Stimulated activated naive CD8-positive, alpha-beta T cell treated with anti-CD3 and anti-CD28 coated beads, Interleukin-15, Interleukin-2, amounts not matched to agents 100 ng/mL and 50 ng/mL, for 24 hours (primary cell): ENCODE results near the gene SAP25.
"Not testable (repeated sequence)": the region's sequence is repeated elsewhere in the genome, so short reads cannot be mapped to it uniquely, and the experiment has no call there.

ENCODE experiments used
- H3K27ac Mint-ChIP-seq: one replicate; pipeline ENCODE4 v1.8.0; 2021; ENCODE audit warnings: mild to moderate bottlenecking, mixed read lengths
- H3K27me3 Mint-ChIP-seq: one replicate; pipeline ENCODE4 v1.8.0; 2021; ENCODE audit warnings: mixed read lengths
- H3K36me3 Mint-ChIP-seq: one replicate; pipeline ENCODE4 v1.8.0; 2021; ENCODE audit warnings: low read depth, mixed read lengths
- H3K4me1 Mint-ChIP-seq: one replicate; pipeline ENCODE4 v1.8.0; 2021; ENCODE audit warnings: low read depth, mixed read lengths
- H3K4me3 Mint-ChIP-seq: one replicate; pipeline ENCODE4 v1.8.0; 2021; ENCODE audit warnings: mild to moderate bottlenecking, mixed read lengths
- H3K9me3 Mint-ChIP-seq: one replicate; pipeline ENCODE4 v1.8.0; 2021; ENCODE audit warnings: mixed read lengths

Gene SAP25

GRCh38 chr7:100572949-100573675 lies 588 bp downstream of the SAP25 start:
- peaks cover 13% of the 10 kb centered on the region for H3K36me3 Mint-ChIP-seq
- no peaks in the 10 kb centered on the region for H3K9me3 Mint-ChIP-seq
- H3K4me3 Mint-ChIP-seq = no peak overlapping the region
- no peaks in the 10 kb centered on the region for H3K27me3 Mint-ChIP-seq
- H3K4me1 Mint-ChIP-seq = peaks cover 31% of the 10 kb centered on the region
- H3K27ac Mint-ChIP-seq = no peak overlapping the region

GRCh38 chr7:100572281-100572948 lies 1.3 kb downstream of the SAP25 start:
- peaks cover 37% of the 10 kb centered on the region for H3K4me1 Mint-ChIP-seq

DNA sequence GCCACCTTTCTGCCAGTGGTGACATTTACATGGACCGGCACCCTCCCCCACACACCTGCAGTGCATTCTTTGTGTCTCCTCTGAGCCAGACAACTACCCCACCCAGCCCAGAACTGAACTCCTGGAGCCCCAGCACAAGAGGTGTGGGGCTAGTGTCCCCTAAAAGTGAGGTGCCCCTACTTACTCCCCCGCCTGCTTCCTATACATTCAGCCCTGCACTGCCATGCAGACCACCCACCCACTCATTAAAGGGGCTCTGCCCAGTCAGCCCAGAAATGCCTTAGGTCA lies 1.9 kb downstream of the SAP25 start:
- Mint-ChIP-seq H3K4me3 (no peak overlapping the region), H3K4me1 (peaks cover 37% of the 10 kb centered on the region), H3K36me3 (peaks cover 13% of the 10 kb centered on the region), H3K27ac (no peak overlapping the region), H3K9me3 (no peaks in the 10 kb centered on the region), H3K27me3 (no peaks in the 10 kb centered on the region)

More at GRCh38 chr7:100572281-100572948, 1.3 kb downstream of the SAP25 start:
- Mint-ChIP-seq H3K4me3 (no peak overlapping the region), H3K36me3 (peaks cover 13% of the 10 kb centered on the region), H3K27ac (no peak overlapping the region), H3K9me3 (no peaks in the 10 kb centered on the region), H3K27me3 (no peaks in the 10 kb centered on the region)

- H3K36me3 Mint-ChIP-seq = peaks cover 9% of the 10 kb centered on the region
- peaks cover 37% of the 10 kb centered on the region for H3K4me1 Mint-ChIP-seq
- H3K4me3 Mint-ChIP-seq = no peak overlapping the region
- no peak overlapping the region for H3K27ac Mint-ChIP-seq
- H3K27me3 Mint-ChIP-seq = no peaks in the 10 kb centered on the region
- no peaks in the 10 kb centered on the region for H3K9me3 Mint-ChIP-seq
Measured at GRCh38 chr7:100570954-100571828, 2.5 kb downstream of the SAP25 start.

GRCh38 chr7:100568896-100569844 lies 4.5 kb downstream of the SAP25 start:
- H3K27me3 Mint-ChIP-seq = no peaks in the 10 kb centered on the region
- peaks cover 38% of the 10 kb centered on the region for H3K4me1 Mint-ChIP-seq

DNA sequence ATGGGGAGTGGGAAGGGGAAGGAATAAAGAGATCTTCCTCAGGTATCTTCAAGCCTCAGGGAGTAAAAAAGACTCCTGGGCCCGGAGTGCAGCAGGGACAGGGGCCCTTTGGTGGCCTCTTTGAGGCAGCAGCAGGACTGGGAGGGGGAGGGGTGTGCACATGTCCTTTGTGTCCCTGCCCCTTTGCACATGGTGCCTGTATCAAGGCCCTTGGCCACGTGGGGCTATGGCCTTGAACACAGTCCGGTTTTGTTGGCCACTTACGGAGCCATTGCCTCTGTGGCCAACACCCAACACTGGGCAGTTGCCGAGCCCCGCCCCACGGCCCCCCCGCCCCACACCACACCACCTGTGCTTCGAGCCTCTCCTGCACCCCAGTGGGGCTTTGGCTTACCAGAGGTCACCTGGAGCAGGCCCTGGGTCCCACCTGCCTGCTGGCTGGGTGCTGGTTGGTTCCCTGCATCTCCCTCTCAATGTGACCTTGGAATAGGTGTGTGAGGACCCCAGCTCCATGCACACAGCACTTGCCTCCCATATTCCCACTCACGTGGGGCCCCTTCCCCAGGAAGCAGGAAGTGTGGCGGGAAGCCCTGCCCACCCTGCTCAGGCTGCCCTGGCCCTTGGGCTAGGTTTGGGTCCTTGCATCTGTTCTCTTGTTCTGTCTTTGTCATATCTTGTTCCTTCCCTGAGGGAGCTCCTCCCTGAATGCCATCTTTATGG lies 5.4 kb downstream of the SAP25 start:
- Mint-ChIP-seq H3K4me3 (no peak overlapping the region), H3K27me3 (no peaks in the 10 kb centered on the region), H3K36me3 (peaks cover 9% of the 10 kb centered on the region), H3K27ac (peak overlapping the region; percentile 70), H3K9me3 (no peaks in the 10 kb centered on the region), H3K4me1 (peaks cover 43% of the 10 kb centered on the region)

More at GRCh38 chr7:100568896-100569844, 4.5 kb downstream of the SAP25 start:
- Mint-ChIP-seq H3K36me3 (peaks cover 3% of the 10 kb centered on the region), H3K4me3 (peak overlapping the region; percentile 24), H3K9me3 (no peaks in the 10 kb centered on the region), H3K27ac (peak overlapping the region; percentile 57)

- Mint-ChIP-seq H3K9me3 (no peaks in the 10 kb centered on the region), H3K27me3 (no peaks in the 10 kb centered on the region), H3K36me3 (peaks cover 15% of the 10 kb centered on the region), H3K4me1 (peaks cover 43% of the 10 kb centered on the region), H3K4me3 (no peak overlapping the region), H3K27ac (peak overlapping the region; percentile 70)
Measured at GRCh38 chr7:100567751-100568175, 5.9 kb downstream of the SAP25 start.

GRCh38 chr7:100567031-100567730 lies 6.5 kb downstream of the SAP25 start:
- no peaks in the 10 kb centered on the region for H3K9me3 Mint-ChIP-seq
- no peak overlapping the region for H3K27ac Mint-ChIP-seq
- no peaks in the 10 kb centered on the region for H3K27me3 Mint-ChIP-seq
- peaks cover 43% of the 10 kb centered on the region for H3K4me1 Mint-ChIP-seq
- H3K4me3 Mint-ChIP-seq = no peak overlapping the region
- H3K36me3 Mint-ChIP-seq = peaks cover 20% of the 10 kb centered on the region

GRCh38 chr7:100566018-100566531 lies 7.6 kb downstream of the SAP25 start:
- no peaks in the 10 kb centered on the region for H3K9me3 Mint-ChIP-seq

DNA sequence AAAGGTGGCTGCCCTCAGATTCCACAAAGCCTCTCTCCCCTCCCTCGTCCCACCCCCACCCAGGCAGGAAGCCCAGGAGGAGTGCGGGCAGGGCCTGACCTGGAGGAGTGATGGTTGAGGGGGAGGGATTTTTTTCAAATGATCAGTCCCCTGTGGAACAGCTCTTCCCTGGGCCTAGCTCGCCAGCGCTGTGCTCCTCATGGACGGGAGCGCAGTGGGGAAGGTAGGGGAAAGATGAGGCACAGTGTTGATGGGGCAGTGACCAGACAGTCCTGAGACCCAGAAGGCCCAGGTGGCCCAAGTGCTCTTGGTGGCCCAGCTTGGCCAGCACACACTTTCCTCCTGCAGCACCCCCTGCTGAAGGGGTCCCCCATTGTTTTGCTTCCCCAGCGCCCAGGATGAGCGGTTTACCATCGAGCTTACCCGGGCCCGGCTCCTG lies 8.5 kb downstream of the SAP25 start:
- Mint-ChIP-seq H3K36me3 (peaks cover 20% of the 10 kb centered on the region), H3K4me3 (no peak overlapping the region)

More at GRCh38 chr7:100566018-100566531, 7.6 kb downstream of the SAP25 start:
- Mint-ChIP-seq H3K4me3 (no peak overlapping the region), H3K27me3 (no peaks in the 10 kb centered on the region), H3K4me1 (peaks cover 35% of the 10 kb centered on the region), H3K36me3 (peaks cover 20% of the 10 kb centered on the region), H3K27ac (peak overlapping the region; percentile 40)

DNA sequence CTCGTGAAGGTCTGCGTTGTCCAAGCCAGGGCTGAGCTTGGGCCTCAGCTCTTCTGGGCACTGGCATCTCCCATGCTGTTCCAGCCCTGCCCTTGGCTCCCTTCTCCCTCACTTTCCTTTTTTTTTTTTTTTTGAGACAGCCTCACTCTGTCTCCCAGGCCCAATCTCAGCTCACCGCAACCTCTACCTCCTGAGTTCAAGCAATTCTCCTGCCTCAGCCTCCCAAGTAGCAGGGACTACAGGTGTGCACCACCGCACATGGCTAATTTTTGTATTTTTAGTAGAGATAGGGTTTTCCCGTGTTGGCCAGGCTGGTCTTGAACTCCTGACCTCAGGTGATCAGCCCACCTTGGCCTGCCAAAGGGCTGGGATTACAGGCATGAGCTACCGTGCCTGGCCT lies 9.3 kb downstream of the SAP25 start:
- H3K36me3 Mint-ChIP-seq = peaks cover 26% of the 10 kb centered on the region
- peaks cover 25% of the 10 kb centered on the region for H3K4me1 Mint-ChIP-seq
- not testable (repeated sequence) for H3K4me3 Mint-ChIP-seq, H3K27me3 Mint-ChIP-seq, H3K27ac Mint-ChIP-seq, H3K9me3 Mint-ChIP-seq

More for the DNA sequence above, 8.5 kb downstream of the SAP25 start:
- Mint-ChIP-seq H3K9me3 (no peaks in the 10 kb centered on the region), H3K4me1 (peaks cover 28% of the 10 kb centered on the region), H3K27me3 (no peaks in the 10 kb centered on the region), H3K27ac (no peak overlapping the region)

- Mint-ChIP-seq H3K36me3 (peaks cover 30% of the 10 kb centered on the region), H3K27ac (no peak overlapping the region), H3K4me3 (no peak overlapping the region), H3K27me3 (no peaks in the 10 kb centered on the region), H3K4me1 (peaks cover 25% of the 10 kb centered on the region), H3K9me3 (no peaks in the 10 kb centered on the region)
Measured at GRCh38 chr7:100563809-100564400, 9.8 kb downstream of the SAP25 start.
